CD4-positive, alpha-beta T cell treated with Interleukin-2 at 100 ng/mL for 4 hours (primary cell): ENCODE data around the gene IQSEC1.

Source experiments
- DNase-seq: peaks from one replicate; pipeline ENCODE4 v3.0.0-alpha.2; 2020; ENCODE audit warnings: low spot score

The IQSEC1 gene

GRCh38 chr3:13067778-13068177 lies 5.5 kb downstream of the IQSEC1 start:
- no peak for DNase-seq

- DNase-seq = no peak
These were observed 6.4 kb downstream of the IQSEC1 start for GRCh38 chr3:13066834-13067233.

GRCh38 chr3:13066236-13066635 lies 7.0 kb downstream of the IQSEC1 start:
- no peak for DNase-seq

DNA sequence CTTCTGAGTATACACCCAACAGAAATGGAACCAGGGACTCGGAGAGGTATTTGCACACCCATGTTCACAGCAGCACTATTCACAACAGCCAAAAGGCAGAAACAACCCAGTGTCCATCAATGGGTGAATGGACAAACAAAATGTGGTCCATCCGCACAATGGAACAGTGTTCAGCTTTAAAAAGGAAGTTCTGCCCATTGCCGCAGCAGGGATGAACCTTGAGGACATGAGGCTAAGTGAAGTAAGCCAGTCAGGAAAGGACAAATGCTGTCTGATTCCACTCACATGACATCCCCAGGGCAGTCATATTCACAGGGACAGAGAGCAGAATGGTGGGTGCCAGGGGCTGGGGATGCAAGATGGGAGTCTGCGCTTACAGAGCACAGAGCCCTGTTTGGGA lies 7.5 kb downstream of the IQSEC1 start:
- DNase-seq = no peak

GRCh38 chr3:13064964-13065363 lies 8.3 kb downstream of the IQSEC1 start:
- DNase-seq = no peak

DNA sequence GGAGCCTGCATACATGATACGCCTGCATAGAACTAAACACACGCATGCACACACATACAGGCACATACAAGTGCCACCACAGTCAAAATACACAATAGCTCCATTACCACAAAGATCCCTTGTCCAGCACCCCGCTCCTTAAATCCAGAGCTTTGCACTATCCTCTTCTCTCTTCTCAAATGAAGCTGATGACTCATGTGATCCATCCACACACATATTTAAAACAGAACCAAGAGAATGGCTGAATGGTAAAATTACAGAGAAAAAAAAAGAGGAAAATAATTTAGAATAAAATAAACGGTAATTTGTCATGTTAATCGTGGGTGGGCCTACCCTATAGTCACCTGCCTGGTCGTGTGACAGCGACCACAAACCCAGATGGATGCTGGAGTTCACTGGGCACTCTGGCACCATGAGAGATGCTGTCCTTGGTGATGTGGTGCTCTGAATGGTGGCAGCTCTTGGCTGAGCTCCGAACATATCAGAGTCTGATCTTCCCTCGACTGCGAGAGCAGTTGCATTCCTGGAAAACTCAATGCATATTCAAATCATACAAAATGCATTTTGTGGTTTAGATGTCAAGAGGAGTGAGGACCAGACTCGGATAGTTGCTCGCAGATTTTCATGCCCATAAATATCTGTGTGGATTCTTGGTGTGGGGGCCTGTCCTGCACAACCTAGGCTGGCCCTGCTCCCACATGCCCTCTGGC lies 8.9 kb downstream of the IQSEC1 start:
- DNase-seq = no peak

DNA sequence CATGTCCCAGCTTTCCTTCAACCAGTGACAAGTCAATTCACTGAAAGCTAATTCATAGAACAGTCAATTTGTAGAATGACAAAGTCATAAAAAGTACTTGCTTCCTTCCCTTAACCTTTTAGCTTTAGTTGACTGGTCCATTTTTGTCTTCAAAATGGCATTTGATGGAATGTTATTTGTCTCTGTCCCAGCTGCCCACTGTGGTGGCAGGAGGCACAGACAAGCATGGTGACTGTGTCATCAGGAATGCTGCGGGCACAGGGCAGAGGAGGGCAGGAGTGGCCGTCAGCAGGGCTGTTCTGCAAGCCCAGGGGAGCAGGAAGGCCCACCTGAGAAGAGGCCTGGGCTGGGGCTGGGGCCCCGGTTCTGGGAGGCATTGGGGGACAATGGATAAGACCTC lies 10.0 kb downstream of the IQSEC1 start:
- DNase-seq = no peak

DNA sequence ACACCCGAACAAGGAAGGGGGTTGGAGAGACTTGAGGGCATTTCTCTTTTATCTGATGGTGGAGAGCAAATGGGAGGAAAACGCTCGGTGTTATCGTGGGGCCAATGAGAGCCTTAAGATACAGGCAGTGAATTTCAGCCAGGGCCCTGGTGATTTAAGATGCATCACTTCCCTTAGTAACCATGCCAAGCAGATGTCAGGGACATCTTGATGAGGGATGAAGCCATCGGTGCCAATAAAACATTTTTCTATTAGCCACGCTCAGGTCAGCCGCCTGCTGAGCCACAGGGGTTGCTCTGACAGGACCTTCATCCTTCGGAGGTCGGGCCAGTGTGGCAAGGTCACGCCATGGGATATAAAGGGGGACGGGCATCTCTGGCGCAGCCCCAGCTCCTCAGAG lies 10.6 kb downstream of the IQSEC1 start:
- no peak for DNase-seq

GRCh38 chr3:13060341-13060910 lies 12.8 kb downstream of the IQSEC1 start:
- no peak for DNase-seq

GRCh38 chr3:13058346-13059120 lies 14.7 kb downstream of the IQSEC1 start:
- no peak for DNase-seq

DNA sequence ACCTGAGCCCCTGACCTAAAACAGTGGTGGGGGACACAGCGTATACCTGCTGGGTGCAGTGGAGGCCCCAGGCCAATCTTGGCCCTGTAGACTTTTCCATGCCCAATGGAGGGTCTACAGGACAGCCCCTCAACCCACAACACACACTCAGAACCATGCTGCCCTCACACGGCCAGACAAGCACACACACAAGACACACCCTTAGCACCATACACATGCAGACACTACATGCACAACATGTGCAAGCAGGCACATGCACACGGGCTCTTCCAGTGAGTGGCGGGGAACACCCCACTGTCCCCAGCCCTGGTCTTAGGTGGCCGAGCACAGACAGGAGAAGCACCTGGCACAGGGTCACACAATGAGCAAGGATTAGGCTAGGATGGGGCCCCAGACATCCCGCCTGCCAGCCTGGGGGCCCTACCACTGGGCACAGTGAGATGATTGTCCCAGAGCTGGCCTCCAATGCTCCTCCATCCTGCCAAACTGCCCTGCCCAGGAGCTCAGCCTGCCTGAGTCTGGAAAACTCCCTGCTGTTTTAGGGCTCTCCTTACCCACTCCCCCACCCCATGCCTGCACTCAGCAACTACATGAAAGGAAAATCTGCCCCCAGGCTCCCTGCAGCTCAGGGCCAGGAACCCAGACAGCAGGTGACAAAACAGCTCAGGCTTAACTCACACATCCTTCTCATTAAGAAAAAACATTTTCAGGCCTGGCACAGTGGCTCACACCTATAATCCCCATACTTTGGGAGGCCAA lies 15.8 kb downstream of the IQSEC1 start:
- DNase-seq = no peak

GRCh38 chr3:13055634-13056033 lies 17.6 kb downstream of the IQSEC1 start:
- DNase-seq = no peak

GRCh38 chr3:13054341-13055285 lies 18.6 kb downstream of the IQSEC1 start:
- DNase-seq = no peak

- DNase-seq = no peak
These were observed 19.3 kb downstream of the IQSEC1 start for GRCh38 chr3:13053893-13054292.

DNA sequence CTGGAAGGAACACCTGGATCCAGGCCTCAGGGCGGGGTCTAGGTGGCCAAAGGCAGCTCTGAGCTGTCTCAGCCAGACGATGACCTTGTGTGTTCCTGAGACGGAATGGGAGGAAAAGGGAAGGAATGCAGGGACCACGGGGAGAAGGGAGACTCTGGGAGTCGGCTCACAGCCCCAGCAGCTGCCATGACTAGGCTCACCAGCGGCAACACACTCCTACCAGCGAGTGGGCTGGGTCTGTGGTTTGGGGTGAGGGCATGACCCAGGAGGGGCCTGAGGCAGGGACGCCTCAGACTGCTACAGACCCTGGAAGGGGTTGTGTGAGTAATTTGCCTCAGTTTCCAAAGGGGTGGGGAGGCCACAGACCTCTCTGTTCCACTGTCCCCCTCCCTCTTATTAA lies 19.8 kb downstream of the IQSEC1 start:
- DNase-seq = no peak

- DNase-seq = no peak
These were observed 20.9 kb downstream of the IQSEC1 start for GRCh38 chr3:13052191-13052820.

- DNase-seq = no peak
These were observed 21.6 kb downstream of the IQSEC1 start for GRCh38 chr3:13051581-13051980.

DNA sequence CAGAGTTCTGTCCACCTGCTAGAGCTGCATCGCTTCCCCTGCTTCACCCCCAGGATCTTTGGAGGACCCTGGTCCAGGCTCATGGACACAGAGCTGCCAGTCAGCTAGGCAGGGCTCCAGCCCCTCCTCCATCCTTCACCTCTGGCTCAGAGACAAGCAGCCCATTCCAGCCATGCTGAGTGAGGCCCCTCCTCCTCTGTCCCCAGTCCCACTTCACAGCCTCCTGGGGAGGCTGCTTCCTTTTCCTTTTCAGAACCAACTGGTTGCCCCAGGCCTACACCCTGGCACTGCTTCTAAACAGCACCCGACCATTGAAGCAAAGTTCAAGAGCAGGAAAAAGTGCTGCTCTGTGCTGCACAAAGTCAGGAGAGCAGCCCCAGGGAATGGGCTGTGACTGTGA lies 22.2 kb downstream of the IQSEC1 start:
- DNase-seq = no peak

GRCh38 chr3:13050446-13050845 lies 22.8 kb downstream of the IQSEC1 start:
- DNase-seq = no peak

GRCh38 chr3:13049400-13049799 lies 23.8 kb downstream of the IQSEC1 start:
- DNase-seq = no peak
